Measurements from ENCODE around the gene SIK3.
"Not testable (repeated sequence)": the region's sequence is repeated elsewhere in the genome, so short reads cannot be mapped to it uniquely, and the experiment has no call there.

Gene SIK3

DNA sequence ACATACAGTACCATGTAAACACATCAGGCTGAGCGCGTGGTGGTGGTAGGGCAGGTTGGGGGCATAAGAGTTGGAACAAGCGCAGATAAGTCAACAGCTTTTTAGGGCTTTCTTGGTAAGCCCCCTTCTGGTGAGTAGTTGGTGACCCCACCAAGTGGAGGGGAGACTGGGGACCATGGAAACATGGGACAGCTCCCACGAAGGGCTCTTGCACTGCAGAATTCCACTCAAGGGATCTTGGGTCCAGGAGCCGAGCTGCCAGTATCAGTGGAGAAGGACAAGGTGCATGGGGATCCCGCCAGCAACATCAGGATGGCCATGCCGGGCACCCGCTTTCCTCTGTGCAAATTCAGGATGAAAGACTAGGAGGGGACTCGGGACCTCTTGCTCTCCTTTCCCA, 254.6 kb downstream of the SIK3 start:
- no peak for DNase-seq (ENCODE audit: low read depth in 2 of 2, low spot score in 1 of 2)

DNA sequence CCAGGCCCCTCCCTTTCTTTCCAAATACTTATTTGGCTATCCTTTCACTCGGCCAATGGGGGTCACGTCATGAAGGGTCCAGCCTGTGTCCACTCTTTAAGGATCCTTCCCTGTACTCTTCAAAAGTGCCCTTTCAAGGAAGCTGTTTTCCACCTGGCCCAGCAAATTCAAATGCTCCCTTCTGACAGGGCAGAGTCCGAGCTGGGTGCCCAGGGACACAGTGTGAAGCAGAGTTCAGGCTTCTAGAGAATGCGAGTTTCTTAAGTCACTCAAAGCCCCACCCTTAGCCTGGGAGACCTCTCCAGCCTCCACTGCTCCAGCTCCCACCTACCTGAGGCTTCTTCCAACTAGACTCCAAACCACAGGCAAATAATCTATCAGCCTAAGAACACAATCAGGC, 255.3 kb downstream of the SIK3 start:
- no peak for DNase-seq (ENCODE audit: low read depth in 2 of 2, low spot score in 1 of 2)

DNA sequence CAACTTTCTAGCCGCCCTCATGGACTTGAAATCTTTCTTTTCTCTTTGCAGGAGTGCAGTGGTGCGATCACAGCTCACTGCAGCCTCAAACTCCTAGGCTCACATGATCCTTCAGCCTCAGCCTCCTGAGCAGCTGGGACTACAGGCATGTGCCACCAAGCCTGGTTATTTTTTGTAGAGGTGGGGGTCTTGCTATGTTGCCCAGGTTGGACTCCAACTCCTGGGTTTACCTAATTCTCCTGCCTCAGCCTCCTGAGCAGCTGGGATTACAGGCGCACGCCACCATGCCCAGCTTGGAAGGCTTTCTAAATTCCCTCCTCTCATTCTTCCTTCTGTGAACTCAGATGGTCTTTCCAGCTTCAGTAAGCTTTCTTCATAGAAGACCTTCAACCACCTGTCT, 256.1 kb downstream of the SIK3 start:
- no peak for DNase-seq (ENCODE audit: low read depth in 2 of 2, low spot score in 1 of 2)

GRCh38 chr11:116840746-116841296, 257.4 kb downstream of the SIK3 start:
- no peak for DNase-seq (ENCODE audit: low read depth in 2 of 2, low spot score in 1 of 2)

DNA sequence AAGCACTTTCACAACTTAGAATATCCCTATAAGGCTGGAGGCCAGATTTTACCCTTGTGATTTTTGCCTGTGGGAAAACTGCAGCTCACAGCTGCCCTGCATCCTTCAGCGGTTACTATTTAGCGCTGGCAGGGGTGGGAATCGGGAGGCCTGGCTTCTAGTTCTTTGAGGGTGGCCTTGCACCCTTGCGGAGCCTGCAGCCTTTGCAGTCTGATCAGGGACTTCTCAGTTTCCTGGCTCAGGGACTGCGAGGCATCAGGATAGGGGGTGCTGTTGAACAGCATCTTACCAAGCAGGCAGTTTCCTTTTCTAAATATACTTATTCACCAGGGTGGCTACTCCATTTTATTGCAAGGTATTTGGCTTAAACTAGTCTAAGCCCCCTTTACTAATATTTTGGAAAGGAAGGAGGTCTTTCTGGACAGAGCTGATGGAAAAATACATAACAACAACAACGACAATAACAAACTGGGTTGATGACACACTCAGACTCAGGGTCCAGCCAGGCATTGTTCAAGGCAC, 257.9 kb downstream of the SIK3 start:
- no peak for DNase-seq (ENCODE audit: low read depth in 2 of 2, low spot score in 1 of 2)

GRCh38 chr11:116838321-116839084, 259.7 kb downstream of the SIK3 start:
- no peak for DNase-seq (ENCODE audit: low read depth in 2 of 2, low spot score in 1 of 2)

DNA sequence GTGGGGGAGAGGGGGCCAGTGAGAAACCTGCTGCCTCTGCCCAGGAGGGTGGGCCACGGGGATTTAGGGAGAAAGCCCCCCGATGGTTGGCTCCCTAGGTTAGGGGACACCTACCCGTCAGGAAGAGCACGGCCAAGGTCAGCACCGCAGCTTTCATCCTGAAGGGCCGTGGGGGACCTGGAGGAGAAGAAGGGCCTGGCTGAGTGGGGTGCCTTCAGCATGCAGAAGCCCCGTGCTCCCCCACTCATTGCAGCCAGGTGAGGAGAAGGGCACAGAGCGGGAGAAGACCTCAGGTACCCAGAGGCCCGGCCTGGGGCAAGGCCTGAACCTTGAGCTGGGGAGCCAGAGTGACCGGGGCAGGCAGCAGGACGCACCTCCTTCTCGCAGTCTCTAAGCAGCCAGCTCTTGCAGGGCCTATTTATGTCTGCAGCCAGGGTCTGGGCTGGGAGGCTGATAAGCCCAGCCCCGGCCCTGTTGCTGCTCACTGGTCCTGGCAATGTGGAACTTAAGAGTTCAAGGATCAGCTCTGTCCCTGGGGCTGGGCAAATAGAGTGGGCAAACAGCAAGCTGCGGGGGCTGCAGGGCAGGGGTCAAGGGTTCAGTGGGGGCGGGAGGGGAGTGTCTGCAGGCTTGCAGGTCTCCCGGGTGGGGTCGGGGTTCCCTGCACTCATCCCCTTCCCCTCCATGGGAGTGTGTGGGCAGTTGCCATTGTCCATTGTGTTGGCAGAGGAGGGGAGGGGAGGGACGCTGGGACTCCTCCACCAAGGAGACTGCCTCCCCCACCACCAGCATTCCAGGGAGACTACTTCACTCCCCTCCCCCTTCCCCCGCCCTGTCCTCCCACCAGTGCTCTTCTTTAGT, 260.8 kb downstream of the SIK3 start, which contains the start of gene APOA1:
Gene APOA1 (minus strand): TSS at position 392 of the 861 bp plus-strand sequence. CDS start 235 bp downstream, at position 157.
- no peak for DNase-seq (ENCODE audit: low read depth in 2 of 2, low spot score in 1 of 2)

GRCh38 chr11:116836632-116836991, 261.6 kb downstream of the SIK3 start:
- DNase-seq (ENCODE audit: low read depth in 2 of 2, low spot score in 1 of 2): no peak

GRCh38 chr11:116835791-116836631, 262.2 kb downstream of the SIK3 start:
- DNase-seq (ENCODE audit: low read depth in 2 of 2, low spot score in 1 of 2): peak; percentile 35 to 58

GRCh38 chr11:116835042-116835772, 263.0 kb downstream of the SIK3 start:
- no peak for DNase-seq (ENCODE audit: low read depth in 2 of 2, low spot score in 1 of 2)

- not testable (repeated sequence) for DNase-seq (ENCODE audit: low read depth in 2 of 2, low spot score in 1 of 2)
Observed at GRCh38 chr11:116834535-116835041, 263.6 kb downstream of the SIK3 start.

DNA sequence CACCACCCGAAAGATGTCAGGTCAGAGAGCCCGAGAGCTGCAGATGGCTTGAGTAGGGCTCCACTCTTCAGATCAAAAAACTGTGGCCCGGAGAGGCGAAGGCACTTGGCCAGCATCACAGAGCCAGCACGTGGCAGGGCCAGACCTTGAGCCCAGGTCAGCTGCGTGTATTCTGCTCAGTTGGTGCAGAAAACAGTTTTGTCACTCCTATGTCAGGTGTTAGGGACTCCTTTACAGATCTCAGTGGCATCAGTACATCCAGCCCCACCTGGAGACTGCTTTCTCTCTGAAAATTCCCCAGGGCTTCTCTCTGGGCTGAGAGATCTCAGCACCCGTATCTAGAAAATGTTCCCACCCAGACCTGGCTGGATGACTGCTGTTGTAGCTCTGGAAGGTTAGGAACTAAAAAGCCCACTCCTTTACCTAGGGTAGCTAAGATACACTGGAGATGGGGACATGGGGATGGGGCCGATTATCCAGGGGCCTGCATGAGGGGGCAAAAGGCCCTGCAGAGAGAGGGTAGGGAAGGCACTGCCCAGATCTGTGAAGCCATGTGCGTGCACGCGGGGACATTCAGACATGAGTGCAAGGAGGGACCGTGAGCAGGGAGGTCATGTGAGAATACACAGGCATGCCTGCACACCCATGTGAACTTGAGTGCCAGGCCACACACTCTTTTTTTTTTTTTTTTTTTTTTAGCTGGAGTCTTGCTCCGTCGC, 264.3 kb downstream of the SIK3 start:
- no peak for DNase-seq (ENCODE audit: low read depth in 2 of 2, low spot score in 1 of 2)

DNA sequence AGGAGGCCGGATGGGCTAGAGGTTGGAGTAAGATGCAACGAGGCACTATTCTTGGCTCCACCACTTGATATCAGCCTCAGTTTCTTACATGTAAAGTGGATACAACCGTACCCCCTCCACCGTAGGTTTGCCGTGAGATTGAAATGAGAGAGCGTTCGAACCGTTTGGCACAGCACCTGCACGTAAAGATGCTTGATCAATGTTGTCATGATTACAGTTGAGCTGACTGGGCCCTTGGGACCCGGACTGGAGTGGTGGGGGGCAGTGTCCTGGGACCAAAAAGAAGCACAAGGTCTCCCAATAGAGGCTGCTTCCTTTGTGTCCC, 264.8 kb downstream of the SIK3 start:
- no peak for DNase-seq (ENCODE audit: low read depth in 2 of 2, low spot score in 1 of 2)

DNA sequence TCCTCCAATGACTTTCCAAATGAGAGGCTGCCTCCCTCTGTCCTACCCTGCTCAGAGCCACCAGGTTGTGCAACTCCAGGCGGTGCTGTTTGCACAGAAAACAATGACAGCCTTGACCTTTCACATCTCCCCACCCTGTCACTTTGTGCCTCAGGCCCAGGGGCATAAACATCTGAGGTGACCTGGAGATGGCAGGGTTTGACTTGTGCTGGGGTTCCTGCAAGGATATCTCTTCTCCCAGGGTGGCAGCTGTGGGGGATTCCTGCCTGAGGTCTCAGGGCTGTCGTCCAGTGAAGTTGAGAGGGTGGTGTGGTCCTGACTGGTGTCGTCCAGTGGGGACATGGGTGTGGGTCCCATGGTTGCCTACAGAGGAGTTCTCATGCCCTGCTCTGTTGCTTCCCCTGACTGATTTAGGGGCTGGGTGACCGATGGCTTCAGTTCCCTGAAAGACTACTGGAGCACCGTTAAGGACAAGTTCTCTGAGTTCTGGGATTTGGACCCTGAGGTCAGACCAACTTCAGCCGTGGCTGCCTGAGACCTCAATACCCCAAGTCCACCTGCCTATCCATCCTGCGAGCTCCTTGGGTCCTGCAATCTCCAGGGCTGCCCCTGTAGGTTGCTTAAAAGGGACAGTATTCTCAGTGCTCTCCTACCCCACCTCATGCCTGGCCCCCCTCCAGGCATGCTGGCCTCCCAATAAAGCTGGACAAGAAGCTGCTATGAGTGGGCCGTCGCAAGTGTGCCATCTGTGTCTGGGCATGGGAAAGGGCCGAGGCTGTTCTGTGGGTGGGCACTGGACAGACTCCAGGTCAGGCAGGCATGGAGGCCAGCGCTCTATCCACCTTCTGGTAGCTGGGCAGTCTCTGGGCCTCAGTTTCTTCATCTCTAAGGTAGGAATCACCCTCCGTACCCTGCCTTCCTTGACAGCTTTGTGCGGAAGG, 265.6 kb downstream of the SIK3 start:
- no peak for DNase-seq (ENCODE audit: low read depth in 2 of 2, low spot score in 1 of 2)

DNA sequence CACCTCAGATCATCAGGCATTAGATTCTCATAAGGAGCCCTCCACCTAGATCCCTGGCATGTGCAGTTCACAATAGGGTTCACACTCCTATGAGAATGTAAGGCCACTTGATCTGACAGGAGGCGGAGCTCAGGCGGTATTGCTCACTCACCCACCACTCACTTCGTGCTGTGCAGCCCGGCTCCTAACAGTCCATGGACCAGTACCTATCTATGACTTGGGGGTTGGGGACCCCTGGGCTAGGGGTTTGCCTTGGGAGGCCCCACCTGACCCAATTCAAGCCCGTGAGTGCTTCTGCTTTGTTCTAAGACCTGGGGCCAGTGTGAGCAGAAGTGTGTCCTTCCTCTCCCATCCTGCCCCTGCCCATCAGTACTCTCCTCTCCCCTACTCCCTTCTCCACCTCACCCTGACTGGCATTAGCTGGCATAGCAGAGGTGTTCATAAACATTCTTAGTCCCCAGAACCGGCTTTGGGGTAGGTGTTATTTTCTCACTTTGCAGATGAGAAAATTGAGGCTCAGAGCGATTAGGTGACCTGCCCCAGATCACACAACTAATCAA, 266.4 kb downstream of the SIK3 start:
- DNase-seq (ENCODE audit: low read depth in 2 of 2, low spot score in 1 of 2): no peak

- DNase-seq (ENCODE audit: low read depth in 2 of 2, low spot score in 1 of 2): no peak
Observed at GRCh38 chr11:116830184-116830912, 267.9 kb downstream of the SIK3 start.

DNA sequence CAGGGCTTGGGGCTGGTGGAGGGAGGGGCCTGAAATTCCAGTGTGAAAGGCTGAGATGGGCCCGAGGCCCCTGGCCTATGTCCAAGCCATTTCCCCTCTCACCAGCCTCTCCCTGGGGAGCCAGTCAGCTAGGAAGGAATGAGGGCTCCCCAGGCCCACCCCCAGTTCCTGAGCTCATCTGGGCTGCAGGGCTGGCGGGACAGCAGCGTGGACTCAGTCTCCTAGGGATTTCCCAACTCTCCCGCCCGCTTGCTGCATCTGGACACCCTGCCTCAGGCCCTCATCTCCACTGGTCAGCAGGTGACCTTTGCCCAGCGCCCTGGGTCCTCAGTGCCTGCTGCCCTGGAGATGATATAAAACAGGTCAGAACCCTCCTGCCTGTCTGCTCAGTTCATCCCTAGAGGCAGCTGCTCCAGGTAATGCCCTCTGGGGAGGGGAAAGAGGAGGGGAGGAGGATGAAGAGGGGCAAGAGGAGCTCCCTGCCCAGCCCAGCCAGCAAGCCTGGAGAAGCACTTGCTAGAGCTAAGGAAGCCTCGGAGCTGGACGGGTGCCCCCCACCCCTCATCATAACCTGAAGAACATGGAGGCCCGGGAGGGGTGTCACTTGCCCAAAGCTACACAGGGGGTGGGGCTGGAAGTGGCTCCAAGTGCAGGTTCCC, 268.6 kb downstream of the SIK3 start, which contains the start of gene APOC3:
Gene APOC3 (plus strand): TSS at position 383 of the 659 bp plus-strand sequence. CDS start 676 bp downstream, outside the sequence.
- DNase-seq (ENCODE audit: low read depth in 2 of 2, low spot score in 1 of 2): no peak
